ENCODE results near the gene MAP3K6.
A peak's percentile ranks its signal among the peaks of the same experiment; 100 is the strongest.
"Not testable (repeated sequence)": the region's sequence is repeated elsewhere in the genome, so short reads cannot be mapped to it uniquely, and the experiment has no call there.

Gene MAP3K6

GRCh38 chr1:27395441-27396195 is 28.9 kb upstream of the MAP3K6 start:
- DNase-seq (ENCODE audit: low read depth): peak; percentile 61

DNA sequence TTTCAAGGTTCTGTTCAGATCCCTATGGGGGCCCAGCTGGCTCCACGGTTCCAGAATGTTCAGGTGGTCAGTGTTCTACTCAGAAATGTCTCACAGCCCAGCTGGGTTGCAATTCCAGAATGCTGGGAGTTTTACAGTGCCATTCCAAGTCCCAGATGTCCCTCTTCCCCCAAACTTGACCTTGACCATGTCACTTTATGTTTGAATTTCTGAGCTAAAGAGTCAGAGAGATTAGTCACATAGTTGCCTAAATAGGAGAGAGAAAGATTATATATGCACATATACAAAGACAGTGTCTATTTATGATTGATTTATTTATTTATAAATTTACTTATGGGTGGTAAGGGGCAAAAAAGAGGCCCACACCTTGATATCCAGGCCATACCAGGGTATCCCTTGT is 28.2 kb upstream of the MAP3K6 start:
- DNase-seq (ENCODE audit: low read depth): no peak

DNA sequence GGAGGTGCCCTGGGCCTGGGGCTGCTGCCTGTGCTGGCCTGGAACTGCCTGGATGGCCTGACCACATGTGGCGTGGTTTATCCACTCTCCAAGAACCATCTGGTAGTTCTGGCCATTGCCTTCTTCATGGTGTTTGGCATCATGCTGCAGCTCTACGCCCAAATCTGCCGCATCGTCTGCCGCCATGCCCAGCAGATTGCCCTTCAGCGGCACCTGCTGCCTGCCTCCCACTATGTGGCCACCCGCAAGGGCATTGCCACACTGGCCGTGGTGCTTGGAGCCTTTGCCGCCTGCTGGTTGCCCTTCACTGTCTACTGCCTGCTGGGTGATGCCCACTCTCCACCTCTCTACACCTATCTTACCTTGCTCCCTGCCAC is 27.5 kb upstream of the MAP3K6 start:
- no peak for DNase-seq (ENCODE audit: low read depth)

GRCh38 chr1:27393641-27394281 is 27.0 kb upstream of the MAP3K6 start:
- DNase-seq (ENCODE audit: low read depth): no peak

GRCh38 chr1:27392778-27393635 is 26.2 kb upstream of the MAP3K6 start:
- no peak for DNase-seq (ENCODE audit: low read depth)

DNA sequence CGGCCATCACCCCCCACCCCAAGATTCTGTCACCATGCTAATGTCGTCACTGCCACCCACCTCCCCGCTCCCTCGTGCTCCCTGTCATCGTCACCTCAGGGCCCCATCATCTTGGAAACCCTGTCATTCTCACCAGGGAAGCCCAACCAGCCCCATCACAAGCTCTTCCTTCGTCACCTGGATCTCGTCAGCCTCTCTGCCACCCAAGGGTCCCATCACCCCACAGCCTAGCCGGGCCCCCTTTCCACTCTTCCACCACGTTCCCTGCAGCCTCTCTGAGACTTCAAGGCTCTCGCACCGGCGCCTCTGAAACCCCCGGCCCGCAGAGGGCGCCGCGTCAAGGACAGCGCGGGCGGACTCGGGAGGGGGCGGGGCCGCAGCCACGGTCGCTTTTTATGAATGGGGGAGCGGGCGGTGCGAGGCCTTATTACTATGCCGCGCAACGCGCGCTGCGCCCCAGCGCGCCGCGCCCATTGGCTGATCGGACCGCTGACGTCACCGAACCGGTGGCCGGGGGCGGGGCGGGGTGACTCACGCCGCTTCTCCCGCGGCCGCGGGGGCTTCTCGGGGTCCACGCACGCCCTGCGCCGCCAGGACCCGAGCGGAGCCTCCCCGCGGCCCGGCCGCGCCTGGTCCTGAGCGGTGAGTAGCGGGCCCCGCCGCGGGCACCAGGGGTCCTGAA is 25.5 kb upstream of the MAP3K6 start, which contains the start of gene GPR3:
GPR3 (plus strand) TSS at position 527 of the 682 bp plus-strand sequence. CDS start 1,177 bp downstream, outside the sequence.
- DNase-seq (ENCODE audit: low read depth): peak; percentile 92

DNA sequence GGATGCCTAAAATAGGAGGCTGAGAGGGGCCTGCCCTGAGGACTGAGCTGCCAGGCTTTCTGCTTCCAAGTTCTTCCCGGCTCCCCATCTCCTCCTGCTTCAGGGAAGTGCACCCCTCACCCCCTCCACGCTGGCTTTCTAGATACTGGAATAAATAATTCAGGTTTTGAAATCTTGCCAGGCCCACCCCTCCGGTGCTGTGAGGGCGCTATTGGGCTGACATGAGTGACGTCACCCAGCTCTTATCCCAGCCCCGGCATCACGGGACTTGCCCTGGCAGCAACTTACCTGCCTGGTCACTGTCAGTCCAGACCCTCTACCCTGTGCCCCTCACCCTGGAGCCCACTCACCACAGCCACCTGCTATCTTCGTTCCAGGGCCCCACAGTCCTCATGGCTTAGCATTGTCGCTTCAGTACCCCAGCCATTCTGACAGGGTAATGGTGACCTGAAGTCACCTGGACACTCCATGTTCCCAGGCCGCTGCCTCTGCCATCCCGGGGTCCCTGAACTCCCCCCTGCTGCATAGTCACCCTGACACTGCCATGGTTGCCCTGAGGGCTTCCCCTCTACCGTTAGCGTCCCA is 24.8 kb upstream of the MAP3K6 start:
- no peak for DNase-seq (ENCODE audit: low read depth)

GRCh38 chr1:27388337-27389005 is 21.7 kb upstream of the MAP3K6 start:
- peak; percentile 57 for DNase-seq (ENCODE audit: low read depth)

- not testable (repeated sequence) for DNase-seq (ENCODE audit: low read depth)
Measured at GRCh38 chr1:27384797-27385196, 18.0 kb upstream of the MAP3K6 start.

DNA sequence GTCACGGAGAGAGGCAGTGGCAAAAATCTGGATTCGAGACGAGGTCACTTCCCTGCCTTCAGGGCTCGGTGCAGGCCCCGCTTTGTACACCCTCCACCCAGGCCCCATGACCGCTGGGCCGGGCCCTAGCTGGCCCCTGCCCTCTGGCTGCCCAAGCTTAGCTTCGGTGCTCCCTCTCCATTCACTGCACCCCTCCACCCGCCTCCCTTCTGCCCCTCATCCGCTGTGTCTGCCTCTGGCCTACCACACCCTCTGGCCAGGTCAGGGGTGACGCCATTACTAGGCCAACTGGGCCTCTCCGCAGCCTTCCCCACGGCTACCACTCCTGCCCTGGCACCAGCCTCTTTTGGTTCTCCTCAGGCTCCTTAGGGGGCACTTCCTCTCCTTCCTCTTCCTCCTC is 16.9 kb upstream of the MAP3K6 start:
- no peak for DNase-seq (ENCODE audit: low read depth)

DNA sequence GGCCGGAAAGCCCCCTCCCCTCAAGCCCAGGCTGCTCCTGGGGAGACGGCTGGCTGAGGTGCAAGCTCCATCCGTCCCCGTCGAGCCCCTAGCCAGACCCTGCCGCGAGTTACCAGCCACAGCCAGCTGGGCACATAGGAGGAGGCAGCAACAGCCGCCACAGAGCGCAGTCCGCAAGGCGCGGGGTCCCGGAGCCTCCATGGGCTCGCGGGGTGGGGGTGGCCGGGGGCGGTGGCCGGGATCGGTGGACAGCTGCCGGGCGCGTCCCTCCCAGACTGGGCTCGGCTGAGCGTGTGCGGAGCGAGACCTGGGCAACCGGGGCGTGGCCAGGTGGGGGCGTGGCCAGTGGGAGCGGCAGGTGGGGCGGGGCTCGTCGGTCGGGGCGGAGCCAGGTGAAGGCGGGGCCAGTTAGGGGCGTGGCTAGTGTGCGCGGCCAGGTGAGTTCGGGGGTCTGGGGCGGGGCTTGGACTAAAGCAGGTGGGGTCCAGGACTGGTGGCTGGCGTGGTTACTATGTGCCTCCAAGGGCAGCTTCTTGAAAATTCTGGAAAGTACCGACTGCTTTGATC is 16.4 kb upstream of the MAP3K6 start, which contains the start of gene CD164L2:
CD164L2 (minus strand) TSS at position 295 of the 567 bp plus-strand sequence; CDS start at position 201, 94 bp downstream.
- no peak for DNase-seq (ENCODE audit: low read depth)

GRCh38 chr1:27381969-27382762 is 15.4 kb upstream of the MAP3K6 start:
- no peak for DNase-seq (ENCODE audit: low read depth)

- no peak for DNase-seq (ENCODE audit: low read depth)
Measured at GRCh38 chr1:27380766-27381733, 14.3 kb upstream of the MAP3K6 start.

GRCh38 chr1:27380224-27380623 is 13.5 kb upstream of the MAP3K6 start:
- no peak for DNase-seq (ENCODE audit: low read depth)

- DNase-seq (ENCODE audit: low read depth): no peak
Measured at GRCh38 chr1:27379564-27380122, 12.9 kb upstream of the MAP3K6 start.

- DNase-seq (ENCODE audit: low read depth): no peak
Measured at GRCh38 chr1:27377760-27378495, 11.2 kb upstream of the MAP3K6 start.

- no peak for DNase-seq (ENCODE audit: low read depth)
Measured at GRCh38 chr1:27374362-27375086, 7.8 kb upstream of the MAP3K6 start, which contains the start of gene FCN3. FCN3 (minus strand) TSS chr1:27374824; CDS start chr1:27374818, 6 bp downstream.
